HG03575 (cell line): ENCODE data around the gene CREB3L1.

Experiments used
- ATAC-seq: cut with Tn5 transposase; IDR thresholded peaks from one replicate; pipeline ENCODE4 v1.9.1; 2021; ENCODE audit not compliant: unreplicated experiment, insufficient number of reproducible peaks, low FRiP score; ENCODE audit errors: extremely low read depth

The CREB3L1 gene

GRCh38 chr11:46277622-46278386, at the start of gene CREB3L1:
Gene CREB3L1, plus strand, starts transcription at chr11:46277662. Its CDS starts 450 bp downstream, at chr11:46278112.
- no peak for ATAC-seq

DNA sequence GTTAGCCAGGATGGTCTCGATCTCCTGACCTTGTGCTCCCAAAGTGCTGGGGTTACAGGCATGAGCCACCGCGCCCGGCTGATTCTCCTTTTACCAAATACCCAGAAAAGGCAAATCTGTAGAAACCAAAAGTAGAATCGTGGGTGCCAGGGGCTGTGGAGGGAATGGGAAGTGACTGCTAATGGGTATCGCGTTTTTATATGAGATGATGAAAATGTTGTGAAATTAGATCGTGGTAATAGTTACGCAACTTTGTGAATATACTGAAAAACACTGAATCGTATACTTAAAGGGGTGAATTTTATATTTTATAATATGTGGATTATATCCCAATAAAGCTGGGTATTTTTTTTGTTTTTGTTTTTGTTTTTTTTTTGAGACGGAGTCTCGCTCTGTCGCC, 48.2 kb upstream of the CREB3L1 start:
- ATAC-seq: no peak

DNA sequence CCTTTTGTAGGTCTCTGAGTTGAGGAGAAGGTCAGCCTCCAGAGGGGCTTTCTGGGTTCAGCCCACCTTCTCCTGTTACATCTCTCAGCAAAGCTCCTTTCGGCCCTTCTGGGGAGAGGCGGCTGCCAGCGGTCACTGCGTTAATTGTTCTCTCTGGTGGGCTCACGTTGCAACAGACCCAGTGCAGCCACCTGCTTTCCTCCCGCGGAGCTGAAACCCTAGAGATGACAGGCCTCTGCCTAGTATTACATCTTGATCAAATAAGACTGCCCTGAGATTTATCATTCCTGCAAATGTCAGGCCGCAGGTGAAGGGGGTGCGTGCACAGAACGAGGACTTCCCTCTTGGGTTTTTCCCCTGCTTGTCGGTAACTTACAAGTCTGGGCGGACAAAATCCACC, 43.2 kb upstream of the CREB3L1 start:
- no peak for ATAC-seq

GRCh38 chr11:46235777-46236688, 41.4 kb upstream of the CREB3L1 start:
- ATAC-seq: no peak

GRCh38 chr11:46236918-46237247, 40.6 kb upstream of the CREB3L1 start:
- ATAC-seq: no peak

- no peak for ATAC-seq
Observed at GRCh38 chr11:46237248-46238077, 40.0 kb upstream of the CREB3L1 start.

GRCh38 chr11:46238078-46238966, 39.1 kb upstream of the CREB3L1 start:
- no peak for ATAC-seq

DNA sequence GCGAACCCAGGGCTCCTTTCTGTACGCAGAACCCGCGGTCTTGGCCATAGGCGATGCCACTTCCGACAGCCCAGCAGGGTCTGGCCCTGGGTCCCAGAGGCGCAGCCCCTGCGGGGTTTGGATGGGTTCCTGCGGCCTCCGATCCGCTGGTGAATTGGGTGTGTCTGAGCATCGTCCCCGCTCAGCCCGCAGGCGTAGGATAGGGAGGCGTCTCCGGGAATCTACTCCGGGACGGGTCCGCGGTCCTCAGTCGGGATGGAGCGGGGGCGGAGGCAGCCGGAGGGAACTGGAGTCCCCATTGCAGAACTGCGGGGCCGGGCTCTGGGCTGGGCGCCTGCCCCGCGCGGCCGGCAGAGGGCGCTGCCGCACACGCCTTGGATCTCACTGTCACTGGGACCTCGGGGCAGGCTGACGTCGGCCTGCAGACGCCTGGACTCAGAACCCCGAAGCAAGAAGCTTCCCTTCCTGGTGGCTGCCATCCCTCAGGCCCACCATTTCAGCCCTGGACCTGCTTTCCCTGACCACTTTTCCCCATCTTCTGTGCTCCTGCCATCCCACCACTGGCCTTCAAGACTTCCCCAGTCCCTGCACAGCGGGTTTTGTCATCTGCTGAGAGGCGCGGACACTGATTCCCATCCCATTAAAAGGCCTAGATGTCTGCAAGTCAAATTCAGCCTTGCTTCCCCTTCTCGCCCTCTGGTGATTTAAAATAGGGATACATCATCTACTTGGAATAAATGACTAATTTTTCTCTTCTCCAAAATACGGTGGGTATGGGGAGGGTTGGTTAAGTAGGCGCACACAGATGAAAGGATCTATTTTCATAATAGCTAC, 38.3 kb upstream of the CREB3L1 start:
- ATAC-seq: no peak

- no peak for ATAC-seq
Observed at GRCh38 chr11:46239801-46240061, 37.7 kb upstream of the CREB3L1 start.

DNA sequence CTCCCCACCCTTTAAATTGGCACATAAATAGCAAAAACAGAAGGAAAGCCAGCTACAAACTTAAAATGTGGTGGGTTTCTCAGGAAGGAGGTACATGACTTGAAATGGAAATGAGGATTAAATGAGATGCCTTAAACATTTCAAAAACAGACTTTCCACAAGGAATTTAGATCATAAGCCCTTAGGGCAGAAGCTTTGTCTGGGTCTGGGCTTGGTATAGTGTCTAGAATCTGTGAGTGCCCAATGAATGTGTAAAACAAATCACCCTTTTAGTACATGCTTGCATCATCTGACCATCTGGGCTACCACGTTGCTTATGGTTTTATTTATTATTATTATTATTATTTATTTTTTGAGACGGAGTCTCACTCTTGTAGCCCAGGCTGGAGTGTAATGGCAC, 37.1 kb upstream of the CREB3L1 start:
- no peak for ATAC-seq

DNA sequence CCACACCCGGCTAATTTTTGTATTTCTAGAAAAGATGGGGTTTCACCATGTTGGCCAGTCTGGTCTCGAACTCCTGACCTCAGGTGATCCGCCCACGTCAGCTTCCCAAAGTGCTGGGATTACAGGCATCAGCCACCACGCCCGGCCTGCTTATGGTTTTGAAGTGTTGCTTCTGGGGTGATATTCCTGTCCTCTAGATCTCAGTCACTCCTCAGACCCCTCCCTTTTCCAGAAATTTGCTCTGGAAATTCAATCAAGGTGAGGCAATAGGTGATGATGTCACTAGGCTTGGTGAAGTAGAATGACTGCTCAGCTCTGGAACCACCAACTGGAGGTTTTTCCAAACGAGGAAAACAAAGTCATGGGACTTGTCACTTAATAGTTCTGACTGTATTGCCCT, 36.6 kb upstream of the CREB3L1 start:
- ATAC-seq: no peak

- ATAC-seq: no peak
Observed at GRCh38 chr11:46242041-46242951, 35.2 kb upstream of the CREB3L1 start.

GRCh38 chr11:46242952-46243795, 34.3 kb upstream of the CREB3L1 start:
- no peak for ATAC-seq

- no peak for ATAC-seq
Observed at GRCh38 chr11:46243796-46244109, 33.7 kb upstream of the CREB3L1 start.

- no peak for ATAC-seq
Observed at GRCh38 chr11:46246521-46246920, 30.9 kb upstream of the CREB3L1 start.

DNA sequence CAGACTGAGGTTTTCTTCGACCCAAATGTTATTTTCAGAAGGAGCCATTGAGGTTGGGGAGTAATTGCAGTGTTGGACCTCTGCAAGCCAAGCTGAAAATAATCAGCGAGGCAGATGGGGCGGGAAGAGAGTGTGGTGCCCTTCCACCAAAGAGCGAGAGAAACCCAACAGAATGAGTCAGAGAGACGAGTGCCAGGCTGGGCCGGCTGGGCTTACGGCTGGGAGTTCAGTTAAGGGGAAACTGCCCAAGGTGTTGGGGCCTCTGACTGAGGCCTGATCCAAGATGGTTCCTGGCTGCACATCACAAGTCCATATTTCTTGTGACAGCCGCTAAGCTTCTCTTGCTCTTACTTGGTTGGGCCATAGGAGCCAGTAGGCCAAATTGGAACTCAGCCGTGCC, 30.4 kb upstream of the CREB3L1 start:
- ATAC-seq: no peak
